NCI-H2196 (cell line): ENCODE results near the gene GPN1.
"Not testable (repeated sequence)": the region's sequence is repeated elsewhere in the genome, so short reads cannot be mapped to it uniquely, and the experiment has no call there.

Experiments used
- DNase-seq: peaks from one replicate; lab custom pipeline; 2025; ENCODE audit not compliant: unreplicated experiment; lab: John Stamatoyannopoulos, UW

The GPN1 gene

GRCh38 chr2:27626921-27627320 lies 1.9 kb upstream of the GPN1 start:
- DNase-seq = not testable (repeated sequence)

DNA sequence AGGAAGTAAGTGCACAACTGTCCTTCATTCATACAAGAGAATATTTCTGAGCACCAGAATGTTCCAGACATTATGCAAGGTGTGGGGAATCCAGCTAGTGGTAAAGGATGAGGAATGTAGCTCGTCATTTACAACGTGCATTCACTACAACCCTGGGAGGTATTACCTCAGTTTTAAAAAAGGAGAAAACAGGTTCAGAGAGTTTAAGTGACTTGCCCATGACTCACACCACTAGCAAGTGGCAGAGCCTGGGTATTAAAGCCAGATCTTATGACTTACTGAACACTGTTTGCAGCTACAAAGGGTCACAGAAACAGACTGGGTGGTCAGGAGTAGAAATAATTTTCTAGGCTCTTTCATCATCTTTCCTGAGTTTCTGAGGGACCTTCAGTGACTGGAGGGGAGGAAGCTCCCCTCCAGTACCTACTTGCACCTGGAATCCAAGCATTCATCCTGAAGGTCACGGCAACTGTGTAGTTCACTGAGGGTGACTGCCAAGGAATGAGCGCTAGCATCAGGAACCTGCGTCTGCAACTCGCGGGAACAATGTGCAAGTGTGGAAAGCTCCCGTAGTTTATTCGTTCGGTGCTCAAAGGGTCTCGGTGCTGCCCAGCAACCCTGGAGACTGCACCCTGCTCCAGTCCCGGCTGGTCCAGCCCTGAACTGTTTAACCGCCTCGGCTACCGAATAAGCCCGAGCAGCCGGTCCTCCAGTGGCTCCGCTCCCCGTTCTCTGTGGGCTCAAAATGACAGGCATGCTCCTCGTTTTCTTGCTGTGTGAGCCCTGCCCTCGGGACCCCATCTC lies 685 bp upstream of the GPN1 start:
- DNase-seq = peak; percentile 12

DNA sequence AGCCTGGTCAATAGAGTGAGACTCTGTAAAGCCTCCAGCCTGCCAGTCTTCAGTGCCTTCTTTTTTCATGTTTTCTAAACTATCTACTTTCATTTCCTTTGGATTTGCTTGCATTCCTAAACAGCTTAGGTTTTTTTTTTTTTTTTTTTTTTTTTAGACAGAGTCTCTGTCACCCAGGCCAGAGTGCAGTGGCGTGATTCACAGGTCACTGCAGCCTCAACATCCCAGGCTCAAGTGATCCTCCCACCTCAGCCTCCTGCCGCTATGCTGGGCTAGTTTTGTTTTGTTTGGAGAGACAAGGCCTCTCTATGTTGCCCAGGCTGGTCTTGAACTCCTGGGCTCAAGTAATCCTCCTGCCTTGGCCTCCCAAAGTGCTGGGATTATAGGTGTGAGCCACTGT lies 1.4 kb downstream of the GPN1 start:
- not testable (repeated sequence) for DNase-seq

- no peak for DNase-seq
Observed at GRCh38 chr2:27634291-27634690, 5.4 kb downstream of the GPN1 start.

DNA sequence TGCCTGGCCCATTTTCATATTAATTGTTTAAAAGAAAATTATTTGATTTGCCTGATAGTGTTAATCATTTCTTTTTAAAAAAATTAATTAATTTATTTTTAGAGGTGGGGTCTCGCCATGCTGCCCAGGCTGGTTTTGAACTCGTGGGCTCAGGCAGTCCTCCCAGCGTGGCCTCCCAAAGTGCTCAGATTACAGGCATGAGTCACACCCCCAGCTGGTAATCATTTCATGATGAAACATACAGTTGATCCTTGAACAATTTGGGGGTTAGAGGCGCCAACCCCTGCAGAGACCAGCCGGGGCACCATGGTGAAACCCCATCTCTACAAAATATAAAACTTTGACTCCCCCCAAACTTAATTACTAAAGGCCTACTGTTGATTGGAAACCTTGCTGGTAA lies 7.9 kb downstream of the GPN1 start:
- DNase-seq = no peak

GRCh38 chr2:27638037-27638637 lies 9.3 kb downstream of the GPN1 start:
- no peak for DNase-seq

DNA sequence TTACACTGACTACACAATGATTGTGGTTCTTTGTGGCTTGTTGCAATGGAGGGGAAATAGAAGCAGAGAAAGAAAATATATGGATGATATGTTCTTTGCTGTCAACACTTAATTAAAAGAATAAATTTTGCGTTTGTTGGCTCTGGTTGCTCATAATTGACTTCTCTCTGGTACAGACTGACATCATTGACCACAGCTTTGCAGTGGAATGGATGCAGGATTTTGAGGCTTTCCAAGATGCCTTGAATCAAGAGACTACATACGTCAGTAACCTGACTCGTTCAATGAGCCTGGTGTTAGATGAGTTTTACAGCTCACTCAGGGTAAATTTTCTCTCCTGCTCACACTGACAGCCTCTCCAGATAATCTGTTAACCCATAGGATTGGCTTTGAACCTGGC lies 9.9 kb downstream of the GPN1 start:
- no peak for DNase-seq

GRCh38 chr2:27640722-27641245 lies 11.9 kb downstream of the GPN1 start:
- DNase-seq = no peak

- DNase-seq = no peak
Observed at GRCh38 chr2:27645197-27645596, 16.3 kb downstream of the GPN1 start.

DNA sequence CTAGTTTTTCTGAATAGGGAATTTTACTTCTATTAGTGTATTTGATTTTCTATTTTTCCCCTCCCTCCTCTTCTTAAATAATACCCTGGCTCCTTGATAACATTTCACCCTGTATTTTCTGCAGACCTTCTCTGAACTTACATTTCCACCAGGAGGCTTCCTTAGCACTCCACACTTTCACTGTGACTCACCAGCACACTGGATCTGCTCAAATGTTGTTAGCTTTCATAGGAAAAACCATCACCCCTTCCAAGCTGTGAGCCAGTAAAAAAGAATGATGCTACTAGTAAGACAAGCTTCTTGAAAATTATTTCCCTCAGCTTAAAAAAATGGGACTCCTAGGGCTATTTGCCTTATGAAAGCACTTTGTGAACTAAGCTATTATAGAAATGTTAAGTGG lies 18.4 kb downstream of the GPN1 start:
- DNase-seq = no peak

GRCh38 chr2:27647737-27648136 lies 18.9 kb downstream of the GPN1 start:
- DNase-seq = no peak

DNA sequence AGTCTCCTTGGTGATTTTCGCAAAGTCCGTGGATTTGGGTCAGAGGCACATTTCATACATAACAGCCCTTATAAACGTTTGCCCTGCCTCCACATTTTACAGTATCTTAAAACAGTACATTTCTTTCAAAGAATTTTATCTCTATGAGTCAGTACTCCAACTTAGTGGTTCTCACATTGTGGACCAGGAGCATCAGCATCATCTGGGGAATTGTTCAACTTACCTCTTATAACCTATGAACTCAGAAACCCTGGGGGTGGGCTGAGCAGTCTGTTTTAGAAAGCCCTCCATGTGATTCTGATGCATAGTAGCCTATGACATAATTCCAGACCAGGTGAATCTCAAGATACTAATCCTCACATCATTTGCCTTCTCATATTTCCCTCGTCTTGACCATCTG lies 22.2 kb downstream of the GPN1 start:
- no peak for DNase-seq

GRCh38 chr2:27652341-27652740 lies 23.5 kb downstream of the GPN1 start:
- no peak for DNase-seq

- no peak for DNase-seq
Observed at GRCh38 chr2:27652790-27653189, 23.9 kb downstream of the GPN1 start.

DNA sequence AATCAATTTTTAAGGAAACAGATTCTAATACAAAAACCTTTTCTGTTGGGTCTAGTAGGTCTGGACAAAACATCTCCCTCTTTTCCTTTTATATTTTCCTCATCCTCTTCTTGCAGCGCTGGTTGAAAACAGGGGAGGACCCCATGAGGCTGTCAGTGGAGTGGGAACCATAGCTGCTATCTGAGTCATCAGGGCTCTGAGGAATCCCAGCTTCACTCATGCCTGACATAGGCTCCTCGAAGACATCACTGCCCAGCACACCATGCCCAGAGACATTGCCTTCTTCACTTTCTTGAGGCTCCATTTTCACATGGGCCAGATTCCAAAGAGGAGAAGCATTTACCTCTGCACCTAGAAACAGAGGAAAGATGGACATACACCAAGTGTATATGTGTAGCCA lies 24.5 kb downstream of the GPN1 start:
- DNase-seq = no peak

DNA sequence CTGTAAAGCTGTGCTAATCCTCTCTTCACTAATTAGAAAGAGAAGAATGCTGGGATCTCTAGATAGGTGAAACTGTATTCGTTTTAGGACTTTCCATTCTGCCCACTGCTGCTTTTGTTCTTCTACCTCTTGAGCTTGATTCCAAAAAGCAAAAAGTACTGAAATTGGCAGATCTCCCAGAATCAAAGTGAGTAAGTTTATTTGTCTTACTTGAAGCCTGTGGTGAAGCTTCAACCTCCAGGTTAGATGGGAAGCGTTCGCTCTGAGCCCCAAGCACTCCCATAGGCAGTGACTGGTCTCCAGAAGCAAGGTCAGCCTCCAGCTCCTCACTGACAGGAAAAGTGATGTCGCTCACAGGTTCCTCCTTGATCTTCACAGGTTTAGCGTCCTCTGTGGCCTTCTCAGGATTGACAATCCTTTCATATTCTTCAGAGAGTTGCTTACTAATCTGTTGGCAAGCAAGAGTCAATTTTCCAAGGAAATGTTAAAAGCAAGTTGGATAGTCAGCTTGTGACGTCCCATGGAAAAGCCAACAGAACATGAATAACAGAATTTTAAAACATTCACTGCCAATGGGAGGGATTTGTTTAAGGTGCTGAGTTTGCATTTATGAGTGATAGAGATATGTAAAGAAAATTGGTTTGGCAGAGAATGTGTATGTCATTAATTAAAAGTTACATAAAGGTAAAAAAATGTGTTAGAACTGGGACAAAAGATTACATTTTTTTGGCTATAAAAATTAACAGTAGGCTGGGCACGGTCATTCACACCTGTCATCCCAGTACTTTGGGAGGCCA lies 26.5 kb downstream of the GPN1 start:
- peak; percentile 34 for DNase-seq

DNA sequence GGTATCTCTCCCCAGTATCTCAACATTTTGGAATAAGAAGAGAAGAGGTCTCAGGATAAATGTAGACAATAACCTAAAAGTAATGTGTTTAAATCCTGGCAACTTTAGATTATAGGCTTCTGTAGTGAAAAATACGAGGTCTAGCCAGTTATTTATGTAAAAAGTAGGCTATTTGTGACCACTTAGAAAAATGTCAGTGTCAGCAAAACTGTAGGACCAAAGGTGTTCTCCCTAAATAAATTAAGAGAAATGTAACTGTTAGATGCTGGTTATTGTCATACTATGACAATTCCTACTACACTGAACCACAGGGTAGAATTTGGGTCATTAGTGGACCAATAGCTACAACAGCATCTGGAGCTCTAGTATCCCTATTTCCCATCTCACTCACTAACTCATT lies 32.5 kb downstream of the GPN1 start:
- no peak for DNase-seq

DNA sequence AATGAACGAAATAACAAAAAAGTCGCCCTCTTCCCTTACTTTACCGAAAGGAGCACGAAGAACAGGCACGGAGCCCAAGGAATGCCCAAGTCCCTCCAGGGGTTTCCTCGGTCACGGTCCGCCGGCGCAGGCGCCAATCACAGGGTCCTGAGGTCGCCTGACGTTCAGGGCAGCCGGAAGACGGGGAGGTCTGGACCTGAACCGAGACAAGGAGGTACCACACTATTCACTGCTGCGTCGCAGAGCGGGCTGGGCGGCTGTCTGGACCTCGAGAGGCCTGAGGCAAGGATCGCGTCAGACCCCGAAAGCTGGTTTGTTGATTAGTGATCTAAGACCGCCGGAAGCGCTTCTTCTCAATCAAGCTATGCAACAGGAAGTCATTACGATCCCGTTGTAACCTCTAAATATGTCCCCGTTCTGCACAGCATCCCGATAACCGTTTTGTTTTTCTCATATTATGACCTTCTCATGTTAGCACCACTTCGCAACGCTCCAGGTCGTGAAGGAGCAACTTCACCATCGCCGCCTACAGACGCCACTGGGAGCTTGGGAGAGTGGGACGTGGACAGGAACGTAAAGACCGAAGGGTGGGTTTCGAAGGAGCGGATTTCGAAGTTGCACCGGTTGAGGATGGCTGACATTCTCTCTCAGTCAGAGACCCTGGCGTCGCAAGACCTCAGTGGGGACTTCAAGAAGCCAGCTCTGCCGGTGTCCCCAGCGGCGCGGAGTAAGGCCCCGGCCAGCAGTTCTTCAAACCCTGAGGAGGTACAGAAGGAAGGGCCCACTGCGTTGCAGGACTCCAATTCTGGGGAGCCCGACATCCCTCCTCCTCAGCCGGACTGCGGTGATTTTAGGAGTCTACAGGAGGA lies 34.7 kb downstream of the GPN1 start, which contains the start of the genes SLC4A1AP and SUPT7L:
Gene SLC4A1AP (plus strand): TSS at position 605 of the 869 bp plus-strand sequence. CDS start 26 bp downstream, at position 631.
Gene SUPT7L (minus strand): TSS at position 330 of the 869 bp plus-strand sequence. CDS start 1,422 bp downstream, outside the sequence.
- peak; percentile 77 for DNase-seq

- DNase-seq = no peak
Observed at GRCh38 chr2:27664154-27664574, 35.3 kb downstream of the GPN1 start.

- no peak for DNase-seq
Observed at GRCh38 chr2:27664622-27665363, 35.9 kb downstream of the GPN1 start.
